NCI-H2029 treated with DMSO at 0.1 percent for 48 hours (cell line): ENCODE results near the gene SMOC1.

Source experiments
- DNase-seq: peaks from one replicate; lab custom pipeline; 2025; lab: John Stamatoyannopoulos, UW

SMOC1 gene

DNA sequence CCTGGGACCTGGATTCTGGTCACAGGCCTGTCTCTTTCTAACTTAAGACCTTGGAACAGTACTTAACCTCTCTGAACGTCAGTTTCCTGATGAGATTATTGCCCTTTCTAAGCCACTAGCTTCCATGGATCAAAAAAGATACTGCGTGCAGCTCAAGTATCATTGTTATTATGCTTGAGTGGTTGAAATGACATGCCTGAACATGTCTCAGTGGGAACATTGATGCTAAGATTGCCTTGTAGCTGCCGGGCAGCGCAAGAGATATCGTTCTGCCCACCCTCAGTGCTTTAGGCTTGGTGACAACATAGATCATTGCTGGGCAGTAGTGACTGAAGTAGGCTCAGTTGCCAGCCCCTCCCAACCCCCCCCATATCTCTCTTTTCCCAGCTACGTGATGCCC is 131.9 kb downstream of the SMOC1 start:
- no peak for DNase-seq

DNA sequence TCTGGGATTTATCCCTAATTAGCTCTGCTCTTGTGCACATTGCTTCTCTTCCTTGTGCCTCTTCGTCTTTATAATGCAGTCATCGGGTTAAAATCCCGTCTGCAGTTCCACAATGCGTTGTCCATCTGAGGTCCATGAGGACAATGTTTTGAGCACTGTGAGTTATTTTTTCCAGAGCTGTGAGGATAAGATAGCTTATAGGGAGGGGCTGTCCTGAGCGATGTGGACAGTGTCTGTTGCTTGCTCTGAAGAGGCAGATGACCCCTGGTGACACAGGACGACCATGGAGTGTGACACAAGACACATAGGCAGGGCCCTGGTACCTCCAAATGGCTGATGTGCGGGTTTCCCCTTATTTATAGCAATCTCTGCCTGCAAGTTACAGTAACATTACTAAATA is 132.5 kb downstream of the SMOC1 start:
- no peak for DNase-seq

DNA sequence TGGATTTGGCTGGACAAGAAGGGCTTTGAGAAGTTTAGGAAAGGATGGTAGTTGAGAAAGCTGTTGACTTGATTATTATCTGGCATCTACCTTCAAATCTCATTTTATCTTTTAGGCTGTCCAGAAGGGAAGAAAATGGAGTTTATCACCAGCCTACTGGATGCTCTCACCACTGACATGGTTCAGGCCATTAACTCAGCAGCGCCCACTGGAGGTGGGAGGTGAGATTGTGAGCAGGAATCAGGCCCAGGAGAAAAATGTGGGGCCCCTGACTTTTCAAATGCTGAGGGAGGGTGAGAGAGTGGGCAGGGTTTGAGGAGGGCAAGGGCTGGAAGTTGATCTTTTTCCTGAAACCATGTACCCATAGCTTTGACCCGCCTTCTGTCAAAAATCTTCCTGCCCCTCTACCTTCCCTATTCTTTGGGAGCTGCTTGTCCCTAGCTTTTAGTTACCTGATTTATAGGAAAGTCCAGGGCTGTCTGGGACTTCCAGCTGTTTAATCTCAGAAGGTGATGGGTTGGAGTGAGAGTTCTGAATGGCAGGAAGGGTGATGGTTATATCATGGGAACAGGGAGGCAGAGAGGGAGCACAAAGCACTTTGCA is 134.2 kb downstream of the SMOC1 start:
- DNase-seq: no peak

DNA sequence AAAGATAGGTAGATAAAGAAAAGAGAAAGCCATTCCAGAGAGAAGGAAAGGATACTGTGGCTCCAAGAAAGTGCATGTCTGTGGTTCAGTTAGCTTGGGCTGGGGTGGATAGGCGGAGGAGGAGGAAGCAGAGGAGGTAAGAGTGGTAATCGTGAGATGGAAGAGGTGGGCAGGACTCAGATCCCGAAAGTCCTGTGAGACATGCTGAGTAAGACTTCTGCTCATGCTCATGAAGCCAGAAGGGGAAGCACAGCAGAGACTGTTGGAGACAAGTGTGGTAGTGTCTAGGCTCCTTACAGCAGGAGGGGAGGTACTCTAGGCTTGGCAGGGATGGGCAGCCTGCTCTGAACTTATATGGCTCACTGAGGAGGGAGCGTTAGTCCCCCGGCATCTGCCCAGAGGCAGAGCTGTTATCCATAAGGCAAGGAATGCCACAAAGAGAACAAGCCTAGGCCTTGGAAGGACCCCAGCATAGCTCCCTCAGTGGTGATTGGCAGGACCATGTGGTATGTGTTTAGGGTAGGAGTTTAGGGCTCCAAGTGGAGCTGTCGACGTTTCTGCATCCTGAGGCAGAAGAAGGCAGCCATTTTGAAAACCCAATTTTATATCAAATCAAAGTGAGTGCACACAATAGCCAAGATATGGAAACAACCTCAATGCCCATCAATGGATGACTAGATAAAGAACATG is 135.3 kb downstream of the SMOC1 start:
- DNase-seq: no peak

DNA sequence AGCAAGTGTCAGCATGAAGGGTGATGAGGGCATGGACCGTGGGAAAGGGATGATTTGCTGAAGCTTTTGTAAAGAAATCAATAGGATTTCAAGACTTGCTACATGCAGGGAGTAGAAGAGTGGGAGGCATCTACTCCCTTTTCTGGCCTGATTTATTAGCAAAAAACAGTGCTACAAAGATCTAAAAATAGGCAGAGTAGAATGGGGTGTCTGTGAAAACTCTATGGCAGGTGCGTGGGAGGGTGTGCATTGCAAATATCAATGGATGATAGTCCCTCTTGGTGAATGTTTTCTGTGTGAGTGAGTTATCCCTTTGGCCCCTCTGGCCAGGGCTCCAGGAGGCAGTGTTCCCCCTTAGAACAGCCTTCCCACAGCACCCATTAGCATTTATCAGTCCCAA is 139.0 kb downstream of the SMOC1 start:
- no peak for DNase-seq

DNA sequence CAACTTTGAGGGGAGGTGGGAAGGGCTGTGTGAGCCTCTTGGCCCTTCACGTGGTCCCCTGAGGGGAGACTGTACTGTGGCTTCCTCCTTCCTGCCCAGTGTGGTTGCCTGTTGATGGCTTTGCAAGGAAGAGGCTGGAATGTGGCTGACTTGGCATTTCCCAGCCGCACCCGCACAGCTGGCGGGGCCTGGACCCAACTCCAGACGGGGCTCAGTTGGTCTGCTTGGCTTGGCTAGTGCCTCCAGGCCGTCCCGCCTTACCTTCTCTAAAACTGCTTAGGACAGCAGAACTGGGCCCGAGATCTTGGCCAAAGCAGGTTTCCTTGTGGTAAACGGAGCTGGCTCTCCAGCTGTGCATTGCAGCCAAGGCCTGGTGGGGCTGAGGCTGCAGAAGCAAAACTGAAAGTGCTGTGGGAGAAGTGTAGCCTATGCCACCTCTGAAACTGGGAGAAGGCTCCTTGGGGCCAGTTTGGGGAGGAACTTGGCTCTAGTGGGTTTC is 139.5 kb downstream of the SMOC1 start:
- DNase-seq: no peak

DNA sequence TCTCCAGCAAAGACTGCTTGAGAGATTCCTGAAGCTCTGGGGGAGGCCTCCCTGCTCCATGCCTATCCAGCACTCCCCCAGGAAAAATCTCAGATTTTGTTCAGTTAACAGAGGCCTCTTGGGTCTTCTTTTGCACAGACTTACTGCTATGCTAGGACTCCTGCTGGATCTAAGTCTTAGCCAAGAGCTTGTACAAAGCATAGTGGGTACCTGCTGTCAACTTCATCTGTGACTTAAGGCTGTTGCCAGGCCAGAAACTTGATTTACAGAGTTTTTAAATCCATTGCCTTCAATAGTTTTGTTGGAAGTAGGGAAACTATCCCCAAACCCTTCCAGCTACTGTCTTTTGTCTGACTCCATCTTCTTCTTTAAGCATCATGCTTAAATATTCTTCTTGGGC is 140.5 kb downstream of the SMOC1 start:
- DNase-seq: no peak

DNA sequence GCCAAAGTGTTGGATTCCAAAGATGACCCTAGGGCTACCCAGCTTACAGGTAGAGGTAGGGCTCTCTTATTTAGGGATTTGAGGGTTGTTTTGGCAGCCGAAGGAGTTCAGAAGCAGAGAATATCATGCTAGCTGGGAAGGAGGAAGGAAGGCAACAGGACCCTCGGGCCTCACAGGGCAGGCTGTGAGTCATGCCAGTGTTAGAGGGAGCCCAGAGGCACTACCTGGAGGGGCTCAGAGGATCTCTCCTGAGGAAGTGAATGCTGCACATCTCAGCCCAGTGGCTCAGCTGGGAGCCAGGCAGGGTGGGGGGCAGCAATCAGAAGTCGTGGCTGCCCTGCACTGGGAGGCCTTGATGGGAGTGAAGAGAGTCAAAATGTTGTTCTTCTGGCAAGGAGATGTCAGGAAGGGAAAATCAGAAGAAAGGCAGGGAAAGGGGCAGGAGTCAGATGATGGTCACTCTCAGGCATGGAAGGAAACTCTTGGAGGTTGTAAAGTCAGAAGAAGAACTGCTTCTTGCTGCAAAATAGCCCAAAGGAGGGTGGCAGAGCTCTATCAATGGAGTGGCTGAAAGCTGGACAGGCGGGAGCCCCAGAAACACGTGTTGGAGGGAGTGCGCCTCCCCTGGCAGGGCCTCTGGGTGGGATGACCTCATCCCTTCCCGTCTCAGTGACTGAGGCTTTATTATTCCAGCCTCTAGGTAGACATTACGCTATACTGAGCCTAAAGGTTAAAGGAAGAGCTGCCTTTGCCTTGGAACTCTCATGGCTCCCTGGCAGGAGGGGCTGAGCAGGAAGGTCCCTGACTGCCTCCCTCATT is 141.3 kb downstream of the SMOC1 start:
- no peak for DNase-seq

DNA sequence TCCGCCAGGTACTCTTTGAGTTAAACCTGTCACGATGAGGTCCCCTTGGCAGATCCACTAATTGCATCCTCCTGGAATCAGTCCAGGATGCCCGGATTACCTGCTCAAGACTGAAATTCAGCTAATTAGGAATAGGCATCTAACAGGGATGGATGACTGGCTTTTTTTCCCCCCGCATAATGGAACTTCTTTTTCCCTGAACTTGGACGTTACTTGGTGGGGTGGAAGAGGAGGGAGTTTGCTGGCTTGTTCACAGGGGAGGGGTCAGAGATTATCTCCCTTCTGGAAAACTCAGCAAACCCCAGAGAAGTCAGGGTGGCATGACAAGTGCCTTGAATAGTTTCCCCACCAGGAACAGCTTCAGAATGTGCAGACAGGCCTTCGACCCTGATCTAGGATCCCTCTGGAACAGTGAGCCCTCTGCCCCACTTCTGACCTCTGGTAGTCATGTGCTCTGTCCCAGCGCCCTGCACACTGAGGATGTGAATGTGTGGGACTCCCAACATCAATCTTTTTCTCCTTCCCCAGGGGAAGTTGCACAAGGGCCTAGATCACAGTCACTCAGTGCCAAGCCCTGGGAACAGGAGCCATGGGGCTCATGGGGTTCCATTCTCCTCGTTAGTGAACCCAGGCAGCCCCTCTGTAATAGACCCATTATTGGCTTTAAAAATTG is 142.5 kb downstream of the SMOC1 start:
- DNase-seq: no peak

DNA sequence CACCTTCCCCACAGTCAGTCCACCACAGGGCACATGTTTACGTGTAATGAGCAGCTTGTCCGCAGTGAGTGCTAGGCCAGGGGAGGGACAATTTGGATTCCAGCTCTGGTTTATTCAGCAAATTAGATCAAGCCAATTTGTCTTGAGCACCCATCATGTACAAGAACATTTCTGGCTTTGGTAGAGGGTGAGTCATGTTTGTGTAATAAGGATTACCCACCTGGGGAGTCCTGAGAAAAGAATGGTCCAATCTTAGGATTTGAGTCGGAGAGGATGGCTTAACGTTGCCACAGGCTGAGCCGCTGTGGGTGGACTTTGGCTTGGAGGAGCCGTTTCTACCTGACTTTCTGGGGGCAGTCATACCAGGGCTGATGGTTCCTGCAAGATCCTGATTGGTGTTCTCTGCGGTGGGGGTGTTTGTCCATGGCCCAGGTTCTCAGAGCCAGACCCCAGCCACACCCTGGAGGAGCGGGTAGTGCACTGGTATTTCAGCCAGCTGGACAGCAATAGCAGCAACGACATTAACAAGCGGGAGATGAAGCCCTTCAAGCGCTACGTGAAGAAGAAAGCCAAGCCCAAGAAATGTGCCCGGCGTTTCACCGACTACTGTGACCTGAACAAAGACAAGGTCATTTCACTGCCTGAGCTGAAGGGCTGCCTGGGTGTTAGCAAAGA is 143.7 kb downstream of the SMOC1 start:
- no peak for DNase-seq

DNA sequence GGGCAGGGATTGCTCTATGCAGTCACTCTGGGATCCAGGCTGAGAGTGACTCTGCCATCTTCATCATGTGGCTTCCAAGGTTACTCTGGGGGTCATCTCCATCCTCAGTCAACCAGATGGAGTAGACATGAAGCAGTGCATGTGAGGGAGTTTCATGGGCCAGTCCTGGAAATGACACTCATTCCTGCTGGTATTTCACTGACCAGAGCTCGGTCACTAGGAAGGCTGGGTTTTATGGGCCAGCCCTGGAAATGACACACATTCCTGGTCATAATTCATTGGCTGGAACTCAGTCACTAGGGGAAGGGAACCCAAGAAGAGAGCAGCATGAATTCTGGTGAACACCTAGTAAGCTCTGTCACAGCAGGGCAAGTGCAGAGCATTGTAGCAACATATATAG is 144.7 kb downstream of the SMOC1 start:
- no peak for DNase-seq

DNA sequence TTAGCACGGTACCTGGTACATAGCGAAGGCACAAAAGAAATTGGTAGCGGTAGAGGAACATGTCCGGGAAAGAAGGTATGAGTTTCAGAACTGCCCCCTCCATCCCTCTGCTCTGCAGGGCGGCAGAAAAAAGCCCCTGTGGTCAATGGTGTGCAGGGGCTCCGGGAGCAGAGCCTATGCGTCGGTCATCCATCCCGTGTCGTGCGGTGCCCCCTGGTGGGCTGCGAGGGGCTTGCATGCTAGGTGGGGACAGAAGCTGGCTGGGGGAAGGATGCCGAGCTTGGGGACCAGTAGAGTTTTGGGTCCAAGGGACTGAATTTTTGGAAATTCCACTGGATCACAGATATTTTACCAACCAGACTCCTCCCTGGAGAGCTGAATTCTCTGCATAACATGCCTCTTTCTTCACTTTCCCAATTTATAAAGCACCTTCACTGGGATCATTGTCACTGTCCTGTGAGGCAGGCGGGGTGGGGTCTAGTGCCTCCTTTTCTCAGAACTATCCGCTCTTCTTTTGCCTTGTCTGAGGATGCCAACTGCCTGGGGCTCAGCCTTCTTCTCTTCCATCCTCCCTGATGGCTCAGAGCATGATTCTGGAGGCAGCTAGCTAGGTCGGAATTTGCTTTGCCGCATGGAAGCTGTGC is 148.7 kb downstream of the SMOC1 start:
- DNase-seq: no peak

DNA sequence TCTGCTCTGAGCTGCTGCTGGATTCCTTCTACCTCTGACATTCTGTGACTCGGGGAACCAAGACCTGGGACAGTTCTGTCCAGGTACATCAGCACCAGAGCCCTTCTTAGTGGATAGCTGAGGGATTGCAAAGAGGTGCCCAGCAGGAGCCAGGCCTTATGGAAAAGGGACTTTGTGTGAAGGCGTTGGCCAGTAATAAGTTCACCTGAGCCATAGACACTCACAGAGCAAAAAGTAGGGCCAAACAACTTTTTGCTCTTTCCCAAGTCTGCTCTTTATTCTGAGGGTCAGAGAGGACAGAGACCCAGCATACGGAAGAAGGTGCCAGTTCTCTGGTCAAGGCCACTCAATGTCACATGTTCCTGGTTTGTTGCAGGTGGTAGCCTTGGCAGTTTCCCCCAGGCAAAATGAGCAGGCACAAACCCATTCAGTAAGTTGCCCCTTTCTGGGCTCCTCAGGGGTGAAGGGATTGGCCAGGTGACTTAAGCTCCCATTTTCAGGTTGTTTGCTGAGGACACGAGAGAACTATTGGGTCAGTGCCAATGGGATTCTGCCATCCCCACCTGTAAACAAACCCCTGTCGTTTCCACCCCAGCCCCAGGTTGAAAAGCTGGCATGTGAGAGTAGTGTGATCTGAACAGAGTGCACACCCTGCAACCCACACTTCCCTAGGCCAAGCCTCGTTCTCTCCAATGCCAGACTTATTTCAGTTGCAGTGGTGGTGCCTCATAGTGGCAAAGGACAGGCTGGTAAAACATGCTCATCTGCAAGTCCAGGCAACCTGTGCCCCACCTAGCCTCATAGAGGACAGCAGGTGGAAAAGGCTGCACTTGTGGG is 150.3 kb downstream of the SMOC1 start:
- peak; percentile 3 for DNase-seq

DNA sequence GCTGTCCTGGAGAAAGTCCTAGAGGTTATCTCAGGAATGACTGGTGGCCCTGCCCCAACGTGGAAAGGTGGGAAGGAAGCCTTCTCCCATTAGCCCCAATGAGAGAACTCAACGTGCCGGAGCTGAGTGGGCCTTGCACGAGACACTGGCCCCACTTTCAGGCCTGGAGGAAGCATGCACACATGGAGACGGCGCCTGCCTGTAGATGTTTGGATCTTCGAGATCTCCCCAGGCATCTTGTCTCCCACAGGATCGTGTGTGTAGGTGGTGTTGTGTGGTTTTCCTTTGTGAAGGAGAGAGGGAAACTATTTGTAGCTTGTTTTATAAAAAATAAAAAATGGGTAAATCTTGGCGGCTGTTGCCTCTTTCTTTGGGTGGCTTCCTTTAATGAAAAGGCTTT is 152.8 kb downstream of the SMOC1 start:
- DNase-seq: no peak

DNA sequence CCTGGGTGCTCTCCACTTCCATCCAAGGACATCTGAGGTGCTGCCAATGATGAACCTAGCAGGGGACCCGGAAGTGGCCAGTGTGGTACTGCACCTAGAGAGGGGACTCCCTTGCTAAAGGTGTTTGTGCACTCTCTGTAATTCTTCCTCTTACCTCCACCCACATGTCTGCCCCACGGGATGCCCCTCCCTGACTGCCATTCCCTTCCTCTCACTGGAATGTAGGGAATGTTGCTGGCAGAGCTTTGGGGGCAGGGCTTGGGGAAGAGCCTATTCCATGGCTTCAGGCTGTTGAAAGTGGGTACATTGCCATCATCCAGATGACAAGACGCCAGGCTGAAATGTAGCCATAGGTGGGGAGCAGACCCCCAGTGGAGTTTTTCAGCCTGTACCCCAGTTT is 153.2 kb downstream of the SMOC1 start:
- DNase-seq: no peak

DNA sequence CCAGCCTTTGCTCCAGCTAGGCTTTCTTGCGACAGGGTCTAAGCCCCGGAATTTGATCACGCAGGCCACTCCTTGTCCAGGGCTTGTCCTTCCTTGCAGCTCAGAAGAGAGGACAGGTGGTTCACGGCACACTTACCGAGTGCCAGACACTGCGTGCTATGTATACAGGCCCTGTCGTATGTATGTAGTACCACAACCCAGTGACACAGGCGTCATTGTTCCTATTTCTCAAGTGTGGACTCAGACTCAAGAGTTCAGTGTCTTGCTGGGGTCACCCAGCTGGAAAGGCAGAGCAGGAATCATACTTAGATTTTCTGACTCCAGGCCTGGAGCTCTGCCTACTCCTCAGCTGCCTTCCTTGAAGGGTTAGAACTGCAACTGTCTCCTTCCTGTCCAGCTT is 153.9 kb downstream of the SMOC1 start:
- no peak for DNase-seq

DNA sequence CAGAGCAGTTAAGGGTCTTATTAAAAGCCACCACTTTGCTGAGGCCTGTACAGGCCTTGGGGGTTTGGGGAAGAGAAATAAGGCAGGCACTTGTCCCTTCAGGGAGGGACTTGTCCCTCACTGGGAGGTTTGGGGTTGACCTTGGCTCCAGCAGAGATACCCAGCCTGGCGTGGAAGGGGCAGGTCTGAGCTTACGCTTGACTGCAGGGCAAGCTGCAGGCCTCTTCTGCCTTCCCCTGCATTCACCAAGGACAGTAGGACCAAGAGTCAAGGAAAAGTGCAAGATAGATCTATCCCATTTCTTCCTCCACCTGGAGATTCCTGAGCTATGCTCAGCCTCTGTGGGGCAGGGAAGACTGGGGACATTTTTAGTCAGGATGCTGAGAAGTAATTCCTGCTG is 154.3 kb downstream of the SMOC1 start:
- DNase-seq: no peak

DNA sequence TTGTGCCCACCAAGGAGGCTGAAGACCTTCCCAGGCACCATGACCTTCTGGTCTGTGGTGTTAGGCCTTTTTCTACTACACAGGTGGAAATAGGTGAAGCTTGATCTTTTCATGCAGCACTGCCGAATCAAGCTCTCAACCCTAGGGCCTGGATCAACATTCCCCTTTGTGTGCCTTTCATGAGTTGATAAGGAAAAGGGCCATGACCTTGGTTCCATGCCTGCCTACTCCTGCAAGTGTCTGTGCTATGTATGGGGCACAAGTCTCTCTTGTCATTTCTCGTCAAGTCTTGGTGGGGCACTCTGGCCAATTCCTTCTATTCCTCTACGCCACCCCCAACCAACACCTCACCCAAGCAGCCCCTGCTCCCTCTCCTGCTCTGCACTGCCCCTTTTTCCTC is 155.0 kb downstream of the SMOC1 start:
- DNase-seq: no peak

DNA sequence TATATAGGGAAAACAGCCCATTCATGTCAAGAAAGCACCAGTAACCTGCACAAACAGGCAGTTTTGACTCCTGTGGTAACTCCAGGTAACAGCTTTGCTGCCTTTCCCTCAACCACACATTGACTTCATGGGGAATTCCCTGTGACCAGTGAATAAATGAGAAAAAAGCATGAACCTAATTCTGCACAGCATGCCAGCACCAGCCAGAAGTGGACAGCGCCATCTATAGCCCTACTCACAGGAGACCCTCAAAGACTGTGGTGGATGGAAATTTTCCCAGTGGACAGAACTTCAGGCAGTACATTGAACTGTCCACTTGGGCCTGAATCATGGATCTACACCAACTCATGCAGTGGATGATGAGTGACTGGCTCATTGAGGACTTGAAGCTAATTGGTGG is 157.4 kb downstream of the SMOC1 start:
- DNase-seq: no peak

DNA sequence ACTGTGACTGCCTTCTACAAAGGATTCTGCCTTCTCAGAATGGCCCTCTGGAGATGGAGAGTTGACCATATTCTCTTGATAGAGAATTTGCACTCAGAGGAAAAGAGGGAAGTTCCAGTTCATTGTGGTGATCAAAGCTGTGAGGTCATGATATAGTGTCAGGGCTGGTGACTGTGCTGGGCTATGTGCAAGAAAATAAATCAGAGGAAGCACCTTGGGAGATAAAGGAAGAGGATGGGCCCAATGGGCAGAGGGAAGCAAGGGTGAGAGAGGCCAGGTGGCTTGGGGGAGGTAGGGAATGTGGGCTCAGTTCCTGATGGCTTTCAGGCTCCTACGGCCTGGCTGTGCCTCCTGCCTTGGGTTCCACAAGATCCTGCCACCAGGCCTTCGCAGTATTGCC is 163.8 kb downstream of the SMOC1 start:
- no peak for DNase-seq

DNA sequence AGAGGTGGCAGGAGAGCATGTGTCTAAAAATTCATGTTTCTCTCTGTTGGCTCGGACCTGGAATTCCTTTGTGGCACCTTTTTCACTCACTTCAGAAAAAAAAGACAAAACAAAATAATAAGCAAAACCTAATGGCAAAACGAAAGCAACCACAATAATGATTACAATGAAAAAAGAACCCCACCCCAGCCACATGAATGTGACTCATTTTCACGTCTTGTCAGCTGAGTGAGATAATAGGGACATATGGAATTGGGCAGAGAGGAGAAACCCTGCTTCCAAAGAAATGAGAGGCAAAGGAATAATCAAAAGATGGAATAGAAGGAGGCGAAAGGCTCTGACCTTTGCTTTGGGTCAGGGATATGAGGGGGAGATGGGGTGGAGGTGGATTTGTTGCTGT is 166.1 kb downstream of the SMOC1 start:
- no peak for DNase-seq
